Neuronal stem cell (in vitro differentiated cells): ENCODE results near the gene ST6GALNAC5.

Experiments used
- DNase-seq: peaks from one replicate; pipeline ENCODE4 v3.0.0-alpha.2; 2013; ENCODE audit warnings: low spot score
- H2AFZ ChIP-seq: one replicate; pipeline ENCODE4 v1.6.1; 2013; ENCODE audit warnings: mild to moderate bottlenecking, low read length, inconsistent platforms
- H2AK5ac ChIP-seq: 2 replicates; pipeline ENCODE4 v1.6.1; 2013; ENCODE audit warnings: low read depth, mild to moderate bottlenecking, inconsistent platforms, low read length, moderate library complexity, mixed read lengths
- H2BK120ac ChIP-seq: 2 replicates; pipeline ENCODE4 v1.6.1; 2013; ENCODE audit warnings: low read depth, mild to moderate bottlenecking, inconsistent platforms, low read length, moderate library complexity, mixed read lengths
- H2BK12ac ChIP-seq: one replicate; pipeline ENCODE4 v1.6.1; 2013; ENCODE audit warnings: low read length, inconsistent platforms
- H2BK15ac ChIP-seq: 2 replicates; pipeline ENCODE4 v1.6.1; 2013; ENCODE audit warnings: mild to moderate bottlenecking, low read length, inconsistent platforms, mixed read lengths
- H2BK5ac ChIP-seq: one replicate; pipeline ENCODE4 v1.6.1; 2013; ENCODE audit warnings: inconsistent platforms, mild to moderate bottlenecking, low read length, moderate library complexity
- H3K14ac ChIP-seq: one replicate; pipeline ENCODE4 v1.6.1; 2013; ENCODE audit warnings: low read length, inconsistent platforms
- H3K18ac ChIP-seq: 2 replicates; pipeline ENCODE4 v1.6.1; 2013; ENCODE audit warnings: low read length, inconsistent platforms
- H3K23ac ChIP-seq: 2 replicates; pipeline ENCODE4 v1.6.1; 2013; ENCODE audit warnings: low read depth, mild to moderate bottlenecking, mixed read lengths, low read length, inconsistent platforms; ENCODE audit not compliant: poor library complexity
- H3K27ac ChIP-seq: replicated peaks from 3 replicates; pipeline ENCODE4 v1.5.1; 2013; ENCODE audit warnings: low read length, inconsistent platforms
- H3K27me3 ChIP-seq, 3 experiments: 2 replicates each; pipeline ENCODE4 v1.6.1; 2013; ENCODE audit warnings: low read length in 3 of 3, mild to moderate bottlenecking in 2 of 3, inconsistent platforms in 1 of 3, low read depth in 1 of 3, mixed read lengths in 1 of 3, moderate library complexity in 1 of 3; ENCODE audit not compliant: control insufficient read depth in 3 of 3, insufficient read depth in 3 of 3
- H3K36me3 ChIP-seq, 2 donors: replicated peaks in 1 of 2; 2 replicates each; pipeline ENCODE4 v1.6.1; 2013; ENCODE audit warnings: low read length in 2 of 2; ENCODE audit not compliant: control insufficient read depth in 2 of 2, insufficient read depth in 2 of 2
- H3K4ac ChIP-seq: 2 replicates; pipeline ENCODE4 v1.6.1; 2013; ENCODE audit warnings: inconsistent platforms, mild to moderate bottlenecking, low read length, moderate library complexity
- H3K4me1 ChIP-seq, 2 donors: 1 replicate in 1 of 2; 2 replicates in 1 of 2; pipeline ENCODE4 v1.6.1; 2013; ENCODE audit warnings: low read length in 2 of 2, low read depth in 1 of 2; ENCODE audit not compliant: control insufficient read depth in 2 of 2, insufficient read depth in 1 of 2
- H3K4me2 ChIP-seq: one replicate; pipeline ENCODE4 v1.6.1; 2013; ENCODE audit warnings: mild to moderate bottlenecking, low read length, inconsistent platforms; ENCODE audit not compliant: insufficient read depth, poor library complexity, severe bottlenecking
- H3K4me3 ChIP-seq, 2 donors: 2 replicates each; pipeline ENCODE4 v1.5.1; 2013; ENCODE audit warnings: low read length in 2 of 2, mild to moderate bottlenecking in 2 of 2, inconsistent platforms in 1 of 2, moderate library complexity in 1 of 2
- H3K79me1 ChIP-seq: one replicate; pipeline ENCODE4 v1.6.1; 2013; ENCODE audit warnings: low read depth, mild to moderate bottlenecking, inconsistent platforms, low read length, moderate library complexity
- H3K9ac ChIP-seq: one replicate; pipeline ENCODE4 v1.6.1; 2013; ENCODE audit warnings: mild to moderate bottlenecking, low read depth, low read length, inconsistent platforms; ENCODE audit not compliant: poor library complexity
- H3K9me3 ChIP-seq, 2 donors: replicated peaks in 1 of 2; 2 replicates each; pipeline versions ENCODE3 to v1.6.1; 2013; ENCODE audit warnings: low read length in 2 of 2, mild to moderate bottlenecking in 2 of 2, inconsistent platforms in 1 of 2, low read depth in 1 of 2, mixed read lengths in 1 of 2, moderate library complexity in 1 of 2; ENCODE audit not compliant: control insufficient read depth in 2 of 2, insufficient read depth in 1 of 2
- H4K8ac ChIP-seq: one replicate; pipeline ENCODE4 v1.6.1; 2013; ENCODE audit warnings: low read depth, mild to moderate bottlenecking, inconsistent platforms, low read length, moderate library complexity
- H4K91ac ChIP-seq: one replicate; pipeline ENCODE4 v1.6.1; 2013; ENCODE audit warnings: low read length, low read depth, mild to moderate bottlenecking, inconsistent platforms; ENCODE audit not compliant: poor library complexity
- WGBS, 2 donors: extraction: QIAGEN DNeasy Blood & Tissue Kit; methylation state at CpG; one replicate each; pipeline ENCODE4 v1.1.7; 2013; ENCODE audit warnings: missing lambda C conversion rate in 2 of 2, mixed read lengths in 1 of 2; ENCODE audit not compliant: insufficient read length in 2 of 2, insufficient replicate concordance in 1 of 2; ENCODE audit errors: extremely low coverage in 2 of 2; 5-methylcytosine and 5-hydroxymethylcytosine counted together

ST6GALNAC5 gene

DNA sequence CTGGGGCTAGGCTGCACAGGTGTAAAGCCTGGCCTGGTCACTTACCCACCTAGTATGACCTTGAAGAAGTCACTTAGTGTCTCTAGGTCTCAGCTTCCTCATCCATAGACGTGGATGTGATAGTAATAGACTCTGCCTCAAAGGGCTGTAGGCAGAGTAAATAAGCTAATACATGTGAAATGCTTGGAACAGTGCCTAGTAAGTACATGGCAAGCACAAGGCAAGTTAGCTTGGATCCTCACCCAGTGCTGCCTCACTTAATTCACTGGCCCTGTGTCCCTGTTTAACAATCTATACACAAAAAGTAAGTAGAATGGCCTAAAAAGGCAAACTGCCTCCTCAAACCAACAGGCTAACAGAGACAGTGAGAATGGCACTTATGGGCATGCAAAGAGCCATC, 184.1 kb downstream of the ST6GALNAC5 start:
- H3K4ac ChIP-seq, result no peak overlapping the region
- no CpG with 5 or more reads among the region's 1 CpG for WGBS, 2 donors

DNA sequence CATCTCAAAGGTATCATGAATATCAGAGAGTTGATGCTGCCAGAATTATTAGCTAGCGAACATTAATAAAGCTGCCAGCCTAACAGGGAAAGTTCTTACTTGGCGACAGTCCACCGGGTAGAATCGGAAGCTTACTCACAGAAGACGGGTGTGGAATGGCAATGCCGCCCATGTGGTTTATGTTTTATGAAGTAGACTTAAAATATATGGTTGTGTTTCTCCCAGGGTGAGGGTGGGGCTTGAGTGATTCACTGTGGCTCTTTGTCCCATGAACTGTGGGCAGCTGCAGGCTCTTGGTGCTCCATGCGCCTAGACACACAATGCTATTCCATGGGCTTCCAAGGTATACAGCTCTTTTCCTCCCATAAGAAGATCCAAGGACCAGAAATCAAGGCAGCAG, 189.2 kb downstream of the ST6GALNAC5 start:
- Histone ChIP-seq H4K91ac (no peak overlapping the region), H3K27ac (no peak overlapping the region), H3K9ac (no peak overlapping the region), H2BK15ac (no peak overlapping the region), H3K36me3 (peaks cover 7 to 17% of the 10 kb centered on the region in 2 donors), H3K4ac (no peak overlapping the region), H3K79me1 (no peaks in the 10 kb centered on the region), H2AFZ (no peak overlapping the region), H2BK5ac (no peak overlapping the region), H3K4me3 (no peak overlapping the region), H3K27me3 (no peaks in the 10 kb centered on the region), H4K8ac (no peak overlapping the region), H3K4me2 (no peak overlapping the region), H2BK120ac (no peak overlapping the region), H2AK5ac (no peak overlapping the region), H2BK12ac (no peak overlapping the region), H3K14ac (no peak overlapping the region), H3K18ac (no peak overlapping the region), H3K9me3 (peaks cover 0 to 7% of the 10 kb centered on the region in 2 donors), H3K23ac (no peak overlapping the region), H3K4me1 (peaks cover 7 to 15% of the 10 kb centered on the region in 2 donors)
- no CpG with 5 or more reads among the region's 7 CpGs for WGBS, 2 donors
- no peak for DNase-seq

More for the DNA sequence above, 184.1 kb downstream of the ST6GALNAC5 start:
- Histone ChIP-seq H3K27ac (no peak overlapping the region), H4K91ac (no peak overlapping the region), H3K36me3 (peaks cover 10 to 26% of the 10 kb centered on the region in 2 donors), H3K23ac (no peak overlapping the region), H3K9ac (no peak overlapping the region), H3K79me1 (no peaks in the 10 kb centered on the region), H3K14ac (no peak overlapping the region), H4K8ac (no peak overlapping the region), H3K9me3 (peaks cover 0 to 7% of the 10 kb centered on the region in 2 donors), H2BK12ac (no peak overlapping the region), H2BK5ac (no peak overlapping the region), H3K27me3 (no peaks in the 10 kb centered on the region), H2AK5ac (no peak overlapping the region), H2AFZ (no peak overlapping the region), H2BK15ac (no peak overlapping the region), H3K4me3 (no peak overlapping the region), H3K4me2 (no peak overlapping the region), H2BK120ac (no peak overlapping the region), H3K4me1 (no peaks in the 10 kb centered on the region), H3K18ac (no peak overlapping the region)
- no peak for DNase-seq

DNA sequence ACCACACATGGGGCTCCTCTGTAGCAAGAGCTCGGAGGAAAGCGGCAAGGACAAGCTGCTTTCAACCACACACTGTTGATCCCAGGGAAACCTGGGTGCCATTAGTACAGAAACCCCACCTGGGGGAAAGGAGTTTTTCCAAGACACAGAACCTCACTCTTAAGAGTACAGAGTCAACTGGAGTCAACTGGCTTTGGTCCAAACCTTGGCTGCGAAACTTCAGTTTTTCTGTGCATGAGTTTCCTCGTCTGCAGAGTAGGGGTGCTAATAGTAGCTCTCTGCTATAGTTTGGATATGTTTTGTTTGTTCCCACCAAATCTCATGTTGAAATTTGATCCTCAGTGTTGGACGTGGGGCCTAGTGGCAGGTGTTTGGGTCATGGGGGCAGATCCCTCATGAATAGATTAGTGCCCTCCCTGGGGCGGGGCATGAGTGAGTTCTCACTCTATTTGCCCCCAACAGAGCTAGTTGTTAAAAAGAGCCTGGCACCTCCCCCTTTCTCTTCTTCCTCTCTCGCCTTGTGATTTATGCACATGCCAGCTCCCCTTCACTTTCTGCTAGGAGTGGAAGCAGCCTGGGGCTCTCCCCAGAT, 190.8 kb downstream of the ST6GALNAC5 start:
- Histone ChIP-seq H3K4me3 (no peak overlapping the region), H3K36me3 (peaks cover 6 to 11% of the 10 kb centered on the region in 2 donors), H2AK5ac (no peak overlapping the region), H2BK5ac (no peak overlapping the region), H3K79me1 (no peaks in the 10 kb centered on the region), H2BK12ac (no peak overlapping the region), H3K18ac (peak overlapping the region; percentile 62), H2BK15ac (no peak overlapping the region), H3K9me3 (peaks cover 0 to 7% of the 10 kb centered on the region in 2 donors), H3K4ac (no peak overlapping the region), H4K91ac (no peak overlapping the region), H3K9ac (no peak overlapping the region), H3K4me1 (peaks cover 10 to 15% of the 10 kb centered on the region in 2 donors), H3K27me3 (no peaks in the 10 kb centered on the region), H3K23ac (no peak overlapping the region), H4K8ac (no peak overlapping the region), H2BK120ac (no peak overlapping the region), H3K14ac (no peak overlapping the region), H3K4me2 (no peak overlapping the region), H2AFZ (no peak overlapping the region), H3K27ac (no peak overlapping the region)
- no peak for DNase-seq
- WGBS, 2 donors, result no CpG with 5 or more reads among the region's 7 CpGs

DNA sequence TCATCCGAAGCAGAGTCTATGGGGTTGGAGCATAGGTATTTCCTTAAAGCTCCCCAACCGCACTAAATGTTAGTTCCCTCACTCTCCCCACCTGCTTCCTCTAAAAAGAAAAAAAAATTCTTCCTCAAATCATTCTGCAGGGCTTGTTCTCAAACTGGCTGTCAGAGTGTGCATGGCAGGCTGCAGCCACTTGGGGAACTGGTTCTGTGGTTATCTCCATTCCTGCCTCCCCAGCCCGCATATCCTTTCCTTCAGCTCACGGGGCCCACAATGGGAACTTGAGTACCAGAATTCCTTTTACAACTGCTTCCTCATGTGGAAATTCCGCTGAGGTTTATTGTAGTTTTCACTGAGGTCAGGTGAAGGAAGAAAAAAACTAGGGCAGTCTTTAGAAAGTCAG, 192.7 kb downstream of the ST6GALNAC5 start:
- no peak overlapping the region for H2AFZ ChIP-seq
- H2BK12ac ChIP-seq, result no peak overlapping the region
- H2BK5ac ChIP-seq, result no peak overlapping the region
- no peaks in the 10 kb centered on the region for H3K79me1 ChIP-seq
- no peak overlapping the region for H2BK120ac ChIP-seq
- no peak overlapping the region for H2AK5ac ChIP-seq
- H3K4me1 ChIP-seq, result peaks cover 16 to 25% of the 10 kb centered on the region in 2 donors
- peaks cover 0 to 3% of the 10 kb centered on the region in 2 donors for H3K36me3 ChIP-seq
- DNase-seq, result peak; percentile 11
- no peak overlapping the region for H3K4ac ChIP-seq
- no peak overlapping the region for H3K4me2 ChIP-seq
- no peak overlapping the region for H2BK15ac ChIP-seq
- peaks cover 0 to 1% of the 10 kb centered on the region in 2 donors for H3K9me3 ChIP-seq
- H3K23ac ChIP-seq, result no peak overlapping the region
- H3K9ac ChIP-seq, result no peak overlapping the region
- H3K27me3 ChIP-seq, result no peaks in the 10 kb centered on the region
- H3K4me3 ChIP-seq, result no peak overlapping the region
- WGBS, 2 donors, result no CpG with 5 or more reads among the region's 5 CpGs
- no peak overlapping the region for H3K14ac ChIP-seq
- no peak overlapping the region for H3K27ac ChIP-seq
- no peak overlapping the region for H4K91ac ChIP-seq
- no peak overlapping the region for H3K18ac ChIP-seq
- no peak overlapping the region for H4K8ac ChIP-seq
